ENCODE results near the gene CFTR. TPM values are rescaled to one million over a fixed set of nuclear protein-coding genes. Genes with fewer than 3 reads are reported as not detected.
A peak's percentile ranks its signal among the peaks of the same experiment; 100 is the strongest.

CFTR gene
- total and polyA plus RNA-seq, 10 of the 15 experiments (the other 5 are each of a cell fraction or from before 2014, with no cell fraction given), result 0.02 to 2.3 (median 0.21) TPM; not detected in 1

- TF ChIP-seq IRF4 (IDR thresholded peaks at IDR 0.05; ENCODE audit: low read depth, low read length), result no peak
- no peak for TF ChIP-seq CREB1 (IDR thresholded peaks at IDR 0.05; ENCODE audit: low read depth)
- TF ChIP-seq CEBPZ (IDR thresholded peaks at IDR 0.05; ENCODE audit: low read depth, low read length), result no peak
- TF ChIP-seq MAX (IDR thresholded peaks at IDR 0.05; ENCODE audit: low read depth, low read length), result no peak
These were observed 68.2 kb downstream of the CFTR start (continued) for GRCh38 chr7:117548035-117548434.

- Histone ChIP-seq H3K9ac (ENCODE audit: control insufficient read depth, insufficient read depth, low read length) (no peak overlapping the region), H3K79me2 (ENCODE audit: control insufficient read depth, insufficient read depth, low read length) (no peaks in the 10 kb centered on the region), H4K20me1 (ENCODE audit: control insufficient read depth, insufficient read depth) (no peaks in the 10 kb centered on the region), H3K9me3 (replicated peaks; ENCODE audit: control insufficient read depth, insufficient read depth, low read length) (no peaks in the 10 kb centered on the region), H3K4me2 (ENCODE audit: control insufficient read depth, insufficient read depth) (no peak overlapping the region), H3K27me3 (replicated peaks in 1 of 2; ENCODE audit: control insufficient read depth in 2 of 2, insufficient read depth in 2 of 2, low read length in 1 of 2) (no peaks in the 10 kb centered on the region; a peak in 1 of 4 replicates), H3K36me3 (ENCODE audit: control insufficient read depth in 2 of 2, insufficient read depth in 2 of 2, low read length in 1 of 2) (no peaks in the 10 kb centered on the region), H3K4me3 (no peak overlapping the region), H3K27ac (ENCODE audit: control insufficient read depth, insufficient read depth) (no peak overlapping the region), H2AFZ (ENCODE audit: control insufficient read depth, low read depth, low read length) (no peak overlapping the region), H3K4me1 (ENCODE audit: control insufficient read depth, insufficient read depth, low read length) (no peaks in the 10 kb centered on the region)
- intact Hi-C loops (cut with micrococcal nuclease; ENCODE audit: unreplicated experiment), result no loop called here
- no peak for FAIRE-seq
- ChIA-PET SMC1A (ENCODE audit: uncharacterized antibody, unreplicated experiment) (interaction anchor here (0.6 to 2.0 kb wide), 11 partner anchors 10 to 737 kb away, joined by 3 to 7 read pairs (median 4); no protein-coding TSS in a partner anchor), CTCF (interaction anchor here (0.7 to 1.5 kb wide), 4 partner anchors 10 to 165 kb away, joined by 3 to 6 read pairs (median 3); no protein-coding TSS in a partner anchor), POLR2A (no interaction called here), RAD21 (ENCODE audit: unreplicated experiment) (interaction anchor here (0.6 to 1.2 kb wide), 3 partner anchors 11 to 603 kb away, joined by 3 to 4 read pairs (median 3); no protein-coding TSS in a partner anchor)
- 14% methylated on average over 2 of the region's 2 CpGs for WGBS (ENCODE audit: insufficient coverage, insufficient replicate concordance, low lambda C conversion rate, missing lambda C conversion rate)
- BruUV-seq (replicated peaks), result no TSS peak
- in situ Hi-C loops (cut with MboI), result no loop called here
- no peak for ATAC-seq
- DNase-seq (ENCODE audit: low read depth, low spot score), result no peak
- TF ChIP-seq ZSCAN29 (IDR thresholded peaks at IDR 0.05), result no peak
- peak; percentile 41 for TF ChIP-seq MEF2B (IDR thresholded peaks at IDR 0.05; ENCODE audit: partially characterized antibody, poor library complexity, severe bottlenecking)
These were observed 70.8 kb downstream of the CFTR start for GRCh38 chr7:117550625-117551024.

Measured in GM12878 (cell line).